Mesendoderm (in vitro differentiated cells): Measurements from ENCODE around the gene PLCL1.
"Not testable (repeated sequence)": the region's sequence is repeated elsewhere in the genome, so short reads cannot be mapped to it uniquely, and the experiment has no call there.

Source experiments
- DNase-seq: peaks from one replicate; pipeline ENCODE4 v3.0.0; 2013
- H2AK5ac ChIP-seq: 2 replicates; pipeline ENCODE4 v1.6.1; 2013; ENCODE audit warnings: low read length, inconsistent platforms
- H2BK120ac ChIP-seq: 2 replicates; pipeline ENCODE4 v1.6.1; 2013; ENCODE audit warnings: low read depth, mild to moderate bottlenecking, low read length, moderate library complexity, mixed read lengths
- H2BK15ac ChIP-seq: replicated peaks from 2 replicates; pipeline ENCODE4 v1.6.1; 2013; ENCODE audit warnings: low read depth, mild to moderate bottlenecking, moderate library complexity
- H2BK5ac ChIP-seq: 2 replicates; pipeline ENCODE4 v1.6.1; 2013; ENCODE audit warnings: low read length, inconsistent platforms
- H3K18ac ChIP-seq: 2 replicates; pipeline ENCODE4 v1.6.1; 2013; ENCODE audit warnings: mild to moderate bottlenecking, low read length, mixed read lengths
- H3K23ac ChIP-seq: one replicate; pipeline ENCODE4 v1.6.1; 2013; ENCODE audit warnings: low read length
- H3K27ac ChIP-seq: 2 replicates; pipeline ENCODE4 v1.5.1; 2013; ENCODE audit warnings: low read depth, mild to moderate bottlenecking, inconsistent platforms, low read length, moderate library complexity
- H3K27me3 ChIP-seq: 2 replicates; pipeline ENCODE4 v1.6.1; 2013; ENCODE audit warnings: low read length, control low read depth, mild to moderate bottlenecking, inconsistent platforms; ENCODE audit not compliant: insufficient read depth, poor library complexity
- H3K36me3 ChIP-seq: 2 replicates; pipeline ENCODE4 v1.6.1; 2013; ENCODE audit warnings: low read length, inconsistent platforms; ENCODE audit not compliant: control insufficient read depth, insufficient read depth
- H3K4ac ChIP-seq: one replicate; pipeline ENCODE4 v1.6.1; 2013; ENCODE audit warnings: low read depth, mild to moderate bottlenecking, low read length, moderate library complexity
- H3K4me1 ChIP-seq: 2 replicates; pipeline ENCODE4 v1.6.1; 2013; ENCODE audit warnings: low read depth, low read length, inconsistent platforms; ENCODE audit not compliant: control insufficient read depth
- H3K4me2 ChIP-seq: 2 replicates; pipeline ENCODE4 v1.6.1; 2013; ENCODE audit warnings: low read length
- H3K4me3 ChIP-seq: 2 replicates; pipeline ENCODE4 v1.5.1; 2013; ENCODE audit warnings: mild to moderate bottlenecking, low read length
- H3K56ac ChIP-seq: one replicate; pipeline ENCODE4 v1.6.1; 2013; ENCODE audit warnings: low read length
- H3K79me1 ChIP-seq: 2 replicates; pipeline ENCODE4 v1.6.1; 2013; ENCODE audit warnings: low read length, inconsistent platforms
- H3K79me2 ChIP-seq: 2 replicates; pipeline ENCODE4 v1.6.1; 2013; ENCODE audit warnings: mild to moderate bottlenecking, low read length; ENCODE audit not compliant: control insufficient read depth, insufficient read depth
- H3K9ac ChIP-seq: 2 replicates; pipeline ENCODE4 v1.6.1; 2013; ENCODE audit warnings: low read length, inconsistent platforms
- H4K5ac ChIP-seq: one replicate; pipeline ENCODE4 v1.6.1; 2013; ENCODE audit warnings: low read length
- H4K8ac ChIP-seq: one replicate; pipeline ENCODE4 v1.6.1; 2013; ENCODE audit warnings: low read depth, mild to moderate bottlenecking, control low read depth, low read length, moderate library complexity
- WGBS: extraction: QIAGEN DNeasy Blood & Tissue Kit; methylation state at CpG from one replicate; pipeline ENCODE4 v1.1.7; 2013; ENCODE audit warnings: low lambda C conversion rate, missing lambda C conversion rate; ENCODE audit not compliant: insufficient coverage; ENCODE audit errors: extremely low coverage; 5-methylcytosine and 5-hydroxymethylcytosine counted together

Gene PLCL1

GRCh38 chr2:197828464-197829135 lies 24.2 kb downstream of the PLCL1 start:
- no peak overlapping the region for H2BK5ac ChIP-seq
- no peak overlapping the region for H2BK15ac ChIP-seq
- no peak overlapping the region for H3K4ac ChIP-seq
- no peak overlapping the region for H3K4me3 ChIP-seq
- no peak overlapping the region for H4K8ac ChIP-seq
- H3K56ac ChIP-seq: no peak overlapping the region
- H3K27me3 ChIP-seq: no peaks in the 10 kb centered on the region
- WGBS: no CpG with 5 or more reads among the region's 1 CpG
- no peak overlapping the region for H4K5ac ChIP-seq
- H3K36me3 ChIP-seq: no peaks in the 10 kb centered on the region
- H3K23ac ChIP-seq: no peak overlapping the region
- no peak overlapping the region for H3K4me2 ChIP-seq
- no peaks in the 10 kb centered on the region for H3K4me1 ChIP-seq
- H3K9ac ChIP-seq: no peak overlapping the region
- no peaks in the 10 kb centered on the region for H3K79me1 ChIP-seq
- H3K79me2 ChIP-seq: no peaks in the 10 kb centered on the region
- H3K27ac ChIP-seq: no peak overlapping the region
- H3K18ac ChIP-seq: no peak overlapping the region
- no peak overlapping the region for H2BK120ac ChIP-seq
- no peak overlapping the region for H2AK5ac ChIP-seq
- DNase-seq: no peak

GRCh38 chr2:197834771-197835170 lies 30.4 kb downstream of the PLCL1 start:
- not testable (repeated sequence) for H2BK15ac ChIP-seq, H3K27ac ChIP-seq, H3K79me1 ChIP-seq, H4K8ac ChIP-seq, H3K4me3 ChIP-seq, H3K4ac ChIP-seq, H3K9ac ChIP-seq, H2AK5ac ChIP-seq, H3K4me2 ChIP-seq, H3K36me3 ChIP-seq, H4K5ac ChIP-seq, H3K27me3 ChIP-seq, H3K79me2 ChIP-seq, DNase-seq, H2BK120ac ChIP-seq, H3K18ac ChIP-seq, H2BK5ac ChIP-seq, H3K56ac ChIP-seq, H3K23ac ChIP-seq, H3K4me1 ChIP-seq
- WGBS: no CpG with 5 or more reads among the region's 2 CpGs

GRCh38 chr2:197835293-197835692 lies 30.9 kb downstream of the PLCL1 start:
- H2BK15ac ChIP-seq: no peak overlapping the region
- no peak overlapping the region for H3K23ac ChIP-seq
- no peaks in the 10 kb centered on the region for H3K79me1 ChIP-seq
- no peak overlapping the region for H3K27ac ChIP-seq
- no peak overlapping the region for H2BK120ac ChIP-seq
- H4K8ac ChIP-seq: no peak overlapping the region
- H3K9ac ChIP-seq: no peak overlapping the region
- no peak overlapping the region for H3K4ac ChIP-seq
- no peak for DNase-seq
- H3K56ac ChIP-seq: no peak overlapping the region
- WGBS: no CpG with 5 or more reads among the region's 4 CpGs
- no peak overlapping the region for H2AK5ac ChIP-seq
- H3K4me3 ChIP-seq: no peak overlapping the region
- no peaks in the 10 kb centered on the region for H3K4me1 ChIP-seq
- no peaks in the 10 kb centered on the region for H3K27me3 ChIP-seq
- no peaks in the 10 kb centered on the region for H3K36me3 ChIP-seq
- no peak overlapping the region for H2BK5ac ChIP-seq
- no peaks in the 10 kb centered on the region for H3K79me2 ChIP-seq
- H3K18ac ChIP-seq: no peak overlapping the region
- H3K4me2 ChIP-seq: no peak overlapping the region
- no peak overlapping the region for H4K5ac ChIP-seq

GRCh38 chr2:197838036-197838435 lies 33.6 kb downstream of the PLCL1 start:
- H3K4me1 ChIP-seq: no peaks in the 10 kb centered on the region

GRCh38 chr2:197838579-197838978 lies 34.2 kb downstream of the PLCL1 start:
- H2BK5ac ChIP-seq: no peak overlapping the region
- H2AK5ac ChIP-seq: no peak overlapping the region
- H3K4me3 ChIP-seq: no peak overlapping the region
- no peak for DNase-seq
- no peak overlapping the region for H3K4ac ChIP-seq
- no peaks in the 10 kb centered on the region for H3K4me1 ChIP-seq
- no peak overlapping the region for H2BK120ac ChIP-seq
- H3K79me1 ChIP-seq: no peaks in the 10 kb centered on the region
- no peak overlapping the region for H3K27ac ChIP-seq
- no peak overlapping the region for H4K5ac ChIP-seq
- H2BK15ac ChIP-seq: no peak overlapping the region
- no peak overlapping the region for H4K8ac ChIP-seq
- H3K4me2 ChIP-seq: no peak overlapping the region
- no peaks in the 10 kb centered on the region for H3K36me3 ChIP-seq
- no peak overlapping the region for H3K9ac ChIP-seq
- no peaks in the 10 kb centered on the region for H3K27me3 ChIP-seq
- H3K56ac ChIP-seq: no peak overlapping the region
- no peak overlapping the region for H3K23ac ChIP-seq
- H3K79me2 ChIP-seq: no peaks in the 10 kb centered on the region
- H3K18ac ChIP-seq: no peak overlapping the region
- no CpG with 5 or more reads among the region's 2 CpGs for whole genome bisulfite sequencing

More at GRCh38 chr2:197838036-197838435, 33.6 kb downstream of the PLCL1 start:
- DNase-seq: no peak
- H3K4me3 ChIP-seq: no peak overlapping the region
- no peaks in the 10 kb centered on the region for H3K79me1 ChIP-seq
- no peaks in the 10 kb centered on the region for H3K79me2 ChIP-seq
- H2BK15ac ChIP-seq: no peak overlapping the region
- no peak overlapping the region for H3K4ac ChIP-seq
- H3K27ac ChIP-seq: no peak overlapping the region
- no peak overlapping the region for H3K9ac ChIP-seq
- no peak overlapping the region for H2AK5ac ChIP-seq
- H3K56ac ChIP-seq: no peak overlapping the region
- no peak overlapping the region for H2BK120ac ChIP-seq
- no peak overlapping the region for H4K8ac ChIP-seq
- no CpG with 5 or more reads among the region's 5 CpGs for WGBS
- H3K18ac ChIP-seq: no peak overlapping the region
- no peaks in the 10 kb centered on the region for H3K36me3 ChIP-seq
- no peak overlapping the region for H3K4me2 ChIP-seq
- no peak overlapping the region for H3K23ac ChIP-seq
- no peak overlapping the region for H2BK5ac ChIP-seq
- no peaks in the 10 kb centered on the region for H3K27me3 ChIP-seq
- H4K5ac ChIP-seq: no peak overlapping the region

- Histone ChIP-seq H3K27me3 (no peaks in the 10 kb centered on the region), H3K79me2 (no peaks in the 10 kb centered on the region), H3K79me1 (no peaks in the 10 kb centered on the region), H2BK15ac (no peak overlapping the region), H3K9ac (no peak overlapping the region), H3K36me3 (no peaks in the 10 kb centered on the region), H3K4me1 (no peaks in the 10 kb centered on the region), H3K4ac (no peak overlapping the region), H3K56ac (no peak overlapping the region), H3K4me2 (no peak overlapping the region), H2BK120ac (no peak overlapping the region), H2AK5ac (no peak overlapping the region), H4K8ac (no peak overlapping the region), H3K4me3 (no peak overlapping the region), H3K23ac (no peak overlapping the region), H3K27ac (no peak overlapping the region), H2BK5ac (no peak overlapping the region), H3K18ac (no peak overlapping the region), H4K5ac (no peak overlapping the region)
- no peak for DNase-seq
- WGBS: no CpG with 5 or more reads among the region's 5 CpGs
Observed at GRCh38 chr2:197839327-197839726, 34.9 kb downstream of the PLCL1 start.
